Hematopoietic multipotent progenitor cell treated with erythropoietin and hydrocortisone succinate and interleukin-3 and kit ligand, for 6 days (in vitro differentiated cells): ENCODE measurements around the gene HIGD1A.
"Not testable (repeated sequence)": the region's sequence is repeated elsewhere in the genome, so short reads cannot be mapped to it uniquely, and the experiment has no call there.

Experiments
- DNase-seq: peaks from one replicate; pipeline ENCODE4 v3.0.0-alpha.2; 2015

Gene HIGD1A

DNA sequence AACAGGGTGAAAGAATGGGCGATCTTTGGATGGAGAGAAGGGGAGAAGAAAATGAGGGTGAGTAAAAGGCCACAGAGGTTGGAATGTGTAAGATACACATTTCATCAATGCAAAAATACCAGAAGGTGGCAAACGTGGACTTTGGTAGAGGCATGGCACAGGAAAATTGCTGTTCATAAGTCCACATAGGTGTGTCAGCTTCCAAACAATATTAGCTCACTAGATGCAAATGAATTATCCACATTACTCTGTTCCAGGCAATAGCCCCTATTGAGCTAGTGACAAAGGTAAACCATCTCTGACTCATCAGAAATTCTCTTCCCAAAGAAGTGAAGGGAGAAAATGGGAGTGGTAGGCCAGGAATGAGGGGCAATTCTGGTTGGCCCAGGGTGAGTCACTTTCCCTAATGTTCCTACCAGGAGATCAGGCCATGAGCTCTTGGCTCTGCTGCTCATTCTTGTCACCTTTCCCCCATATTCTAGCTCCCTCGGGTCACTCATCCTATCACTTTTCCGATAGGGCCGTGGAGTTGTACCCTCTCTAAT is 24.9 kb upstream of the HIGD1A start:
- DNase-seq, result no peak

DNA sequence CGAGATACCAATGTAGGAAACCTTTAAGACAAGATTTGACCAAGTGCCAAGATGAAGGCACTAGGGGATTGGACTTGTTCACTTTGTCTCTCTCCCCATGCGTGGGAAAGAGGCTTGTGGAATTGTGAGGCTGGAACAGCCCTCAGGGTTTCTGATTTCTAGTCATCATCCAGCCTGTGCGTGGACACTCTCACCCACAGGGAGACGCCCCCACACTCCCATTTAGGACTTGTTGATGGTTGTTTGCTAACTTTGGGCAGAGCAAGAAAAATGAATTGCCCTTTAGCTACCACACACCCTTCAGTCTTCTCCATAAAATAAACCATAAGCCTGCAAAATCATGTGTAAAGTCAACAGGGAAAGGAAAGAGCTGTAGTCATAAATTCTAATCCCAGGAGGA is 23.4 kb upstream of the HIGD1A start:
- no peak for DNase-seq

DNA sequence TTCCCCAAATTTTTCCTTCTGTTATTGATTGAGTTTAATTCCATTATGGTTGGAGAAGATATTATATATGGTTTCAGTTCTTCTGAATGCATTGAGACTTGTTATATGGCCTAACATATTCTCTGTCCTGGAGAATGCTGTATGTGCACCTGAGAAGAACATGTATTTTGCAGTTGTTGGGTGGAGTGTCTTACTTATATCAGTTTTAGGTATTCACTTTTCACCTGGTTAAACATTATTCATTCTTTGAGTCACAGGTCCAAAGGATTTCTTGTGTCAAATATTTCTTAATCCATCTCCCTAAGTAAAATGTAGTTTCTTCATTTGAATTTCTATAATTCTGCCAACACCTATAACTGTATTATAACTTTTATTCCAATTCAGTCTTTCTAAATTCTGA is 22.7 kb upstream of the HIGD1A start:
- DNase-seq, result no peak

DNA sequence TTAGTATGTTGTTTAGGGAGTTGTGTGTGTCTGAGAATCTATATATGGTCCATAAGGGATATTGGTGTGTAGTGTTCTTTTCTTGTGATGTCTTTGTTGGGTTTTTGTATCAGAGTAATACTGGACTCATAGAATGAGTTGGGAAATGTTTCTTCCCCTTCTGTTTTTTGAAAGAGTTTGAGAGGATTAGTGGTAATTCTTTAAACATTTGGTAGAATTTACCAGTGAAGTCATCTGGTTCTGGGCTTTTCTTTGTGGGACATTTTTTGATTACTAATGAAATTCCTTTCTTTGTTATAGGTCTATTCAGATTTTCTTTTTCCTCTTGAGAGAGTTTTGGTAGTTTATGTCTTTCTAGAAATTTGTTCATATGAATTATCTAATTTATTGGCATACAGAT is 21.9 kb upstream of the HIGD1A start:
- DNase-seq, result no peak

DNA sequence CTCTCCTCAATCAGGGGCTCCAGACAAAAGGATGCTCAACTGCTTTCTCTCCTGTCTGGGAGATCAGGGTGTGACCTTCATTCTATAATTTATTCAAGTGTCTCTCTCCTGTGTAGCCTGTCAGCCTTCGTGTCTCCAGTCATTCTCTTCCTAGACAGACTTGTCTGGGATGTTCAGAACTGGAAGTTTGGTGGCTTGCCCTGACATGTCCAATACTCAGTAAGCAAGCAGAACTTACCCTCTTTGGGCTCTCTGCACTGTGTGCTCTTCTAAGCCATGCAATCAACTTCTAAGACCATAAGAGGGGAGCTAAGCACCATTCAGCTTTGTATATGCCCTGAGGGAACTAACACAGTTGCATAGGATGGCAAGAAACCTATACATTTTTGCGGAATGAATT is 19.1 kb upstream of the HIGD1A start:
- no peak for DNase-seq

DNA sequence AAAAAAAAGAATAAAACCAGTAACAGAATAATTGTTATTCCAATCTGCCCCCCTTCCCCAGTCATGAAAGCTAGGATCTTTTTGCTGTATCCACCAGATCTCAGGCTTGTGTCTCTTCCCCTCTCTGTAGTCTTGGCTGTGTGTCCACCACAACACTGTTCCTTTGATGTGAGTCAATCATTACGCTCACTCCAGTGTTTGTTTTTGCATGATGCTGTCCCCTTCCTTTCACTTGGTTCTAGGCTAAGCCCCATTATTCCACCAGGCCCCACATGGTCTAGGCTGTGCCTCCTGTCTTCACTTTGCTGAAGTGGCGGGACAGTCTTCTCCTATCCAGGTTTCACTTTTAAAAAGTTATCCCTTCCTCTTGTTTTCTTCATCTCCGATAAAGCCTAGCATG is 18.5 kb upstream of the HIGD1A start:
- no peak for DNase-seq

DNA sequence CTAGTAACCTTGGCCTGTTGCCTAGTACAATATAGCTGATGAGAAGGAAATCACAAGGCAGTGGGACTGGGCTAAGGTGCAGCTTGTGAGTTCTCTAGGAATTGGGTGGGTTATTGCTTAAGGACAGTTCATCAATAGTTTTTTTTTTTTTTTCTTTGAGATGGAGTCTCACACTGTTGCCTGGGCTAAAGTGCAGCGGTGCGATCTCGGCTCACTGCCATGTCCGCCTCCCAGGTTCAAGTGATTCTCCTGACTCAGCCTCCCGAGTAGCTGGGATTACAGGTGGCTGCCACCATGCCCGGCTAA is 16.4 kb upstream of the HIGD1A start:
- DNase-seq, result no peak

DNA sequence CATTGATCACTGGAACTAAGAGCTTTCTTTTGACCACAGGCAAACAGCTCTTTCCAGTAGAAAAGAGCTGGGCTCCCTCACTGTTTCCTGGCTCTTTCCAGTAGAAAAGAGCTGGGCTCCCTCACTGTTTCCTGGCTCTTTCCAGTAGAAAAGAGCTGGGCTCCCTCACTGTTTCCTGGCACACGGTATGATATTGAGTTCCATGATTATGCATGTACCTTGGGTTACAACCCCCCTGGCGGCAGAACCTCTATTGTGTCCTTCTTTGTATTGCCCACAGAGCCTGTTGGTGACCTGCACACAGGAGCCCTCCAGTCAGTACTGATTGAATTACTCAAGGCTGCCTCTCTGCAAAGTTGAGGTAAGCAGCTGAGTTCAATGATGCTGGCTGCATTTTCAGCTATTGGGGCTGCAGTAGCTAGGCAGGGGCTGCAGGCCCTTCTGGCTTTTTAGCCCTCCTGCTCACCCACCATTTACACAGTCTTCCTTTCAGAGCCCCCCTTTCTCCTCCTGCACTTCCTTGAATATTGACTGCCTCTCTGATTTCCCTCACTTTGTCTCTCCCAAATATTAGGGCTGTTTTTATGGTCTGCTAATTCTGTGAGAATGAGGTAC is 15.2 kb upstream of the HIGD1A start:
- DNase-seq, result no peak

DNA sequence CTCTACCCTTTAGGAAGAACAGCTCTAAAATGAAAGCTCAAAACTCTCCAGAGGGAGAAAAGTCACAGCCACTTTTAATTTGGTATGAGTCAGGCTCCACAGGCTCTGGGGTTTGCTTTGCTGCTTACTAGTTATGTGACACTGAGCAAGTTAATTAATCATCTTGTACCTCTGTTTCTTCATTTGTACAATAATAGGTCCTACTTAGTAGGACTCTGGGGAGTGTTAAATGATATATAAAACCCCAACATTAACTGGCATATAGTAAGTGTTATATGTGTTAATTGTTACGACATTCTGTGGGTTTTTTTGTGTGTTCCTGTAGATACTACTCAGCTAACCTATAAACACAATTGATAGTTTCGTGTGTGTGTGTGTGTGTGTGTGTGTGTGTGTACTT is 11.5 kb upstream of the HIGD1A start:
- no peak for DNase-seq

DNA sequence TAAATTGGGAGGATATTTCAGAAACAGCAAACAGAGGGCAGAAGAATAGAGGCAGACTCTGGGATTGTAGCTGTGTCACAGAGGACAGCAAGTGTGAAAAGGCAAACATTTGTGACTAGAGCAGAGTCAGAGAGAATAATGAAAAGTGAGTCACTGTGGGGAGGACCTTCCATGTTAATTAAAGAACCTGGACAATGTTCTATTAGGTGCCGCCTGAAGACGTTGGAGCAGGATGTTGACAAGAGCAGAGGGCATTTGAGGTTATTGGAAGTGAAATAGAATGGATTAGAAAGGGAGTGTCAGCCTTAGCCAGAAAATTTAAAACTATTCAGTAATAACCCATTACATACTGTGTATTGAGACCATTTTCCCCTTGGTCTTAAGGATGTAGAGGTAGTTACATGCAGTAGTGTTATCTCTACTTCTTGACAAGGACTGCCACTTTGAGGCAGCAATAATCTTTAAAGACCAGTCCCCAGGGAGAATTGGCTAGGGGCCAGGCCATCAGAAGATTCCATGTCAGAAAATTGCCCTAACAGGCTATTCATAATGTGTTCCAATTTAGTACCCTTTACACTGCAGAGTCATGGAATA is 10.7 kb upstream of the HIGD1A start:
- peak; percentile 92 for DNase-seq

DNA sequence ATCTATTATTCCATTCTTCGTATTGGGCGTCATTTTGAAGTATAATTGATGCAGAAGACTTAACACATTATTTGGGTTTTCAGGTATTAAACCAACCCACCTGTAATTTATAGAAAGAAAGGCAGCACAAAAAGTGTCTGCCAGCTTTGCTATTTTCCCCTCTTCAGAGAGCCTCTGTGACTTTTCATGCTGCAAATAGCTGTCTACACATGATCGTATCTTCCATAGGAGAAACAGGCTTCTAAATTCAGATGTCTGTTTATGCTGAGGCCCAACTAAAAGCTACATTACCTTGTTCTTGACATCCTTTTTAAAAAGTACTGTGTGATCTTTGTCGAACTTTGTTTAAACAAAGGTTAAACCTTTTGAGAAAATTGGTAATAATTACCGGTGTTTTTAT is 10.0 kb upstream of the HIGD1A start:
- no peak for DNase-seq

DNA sequence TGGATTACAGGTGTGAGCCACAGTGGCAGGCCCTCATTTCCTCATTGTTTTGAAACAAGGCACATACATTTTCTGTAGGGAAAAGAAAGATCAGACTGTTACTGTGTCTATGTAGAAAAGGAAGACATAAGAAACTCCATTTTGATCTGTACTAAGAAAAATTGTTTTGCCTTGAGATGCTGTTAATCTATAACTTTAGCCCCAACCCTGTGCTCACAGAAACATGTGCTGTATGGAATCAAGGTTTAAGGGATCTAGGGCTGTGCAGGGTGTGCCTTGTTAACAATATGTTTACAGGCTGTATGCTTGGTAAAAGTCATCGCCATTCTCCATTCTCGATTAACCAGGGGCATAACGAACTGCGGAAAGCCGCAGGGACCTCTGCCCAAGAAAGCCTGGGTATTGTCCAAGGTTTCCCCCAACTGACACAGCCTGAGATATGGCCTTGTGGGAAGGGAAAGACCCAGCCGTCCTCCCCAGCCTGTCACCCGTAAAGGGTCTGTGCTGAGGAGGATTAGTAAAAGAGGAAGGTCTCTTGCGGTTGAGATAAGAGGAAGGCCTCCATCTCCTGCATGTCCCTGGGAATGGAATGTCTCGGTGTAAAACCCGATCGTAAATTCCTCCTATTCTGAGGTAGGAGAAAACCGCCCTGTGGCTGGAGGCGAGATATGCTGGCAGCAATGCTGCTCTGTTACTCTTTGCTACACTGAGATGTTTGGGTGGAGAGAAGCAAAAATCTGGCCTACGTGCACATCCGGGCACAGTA is 7.0 kb upstream of the HIGD1A start:
- DNase-seq, result peak; percentile 60

DNA sequence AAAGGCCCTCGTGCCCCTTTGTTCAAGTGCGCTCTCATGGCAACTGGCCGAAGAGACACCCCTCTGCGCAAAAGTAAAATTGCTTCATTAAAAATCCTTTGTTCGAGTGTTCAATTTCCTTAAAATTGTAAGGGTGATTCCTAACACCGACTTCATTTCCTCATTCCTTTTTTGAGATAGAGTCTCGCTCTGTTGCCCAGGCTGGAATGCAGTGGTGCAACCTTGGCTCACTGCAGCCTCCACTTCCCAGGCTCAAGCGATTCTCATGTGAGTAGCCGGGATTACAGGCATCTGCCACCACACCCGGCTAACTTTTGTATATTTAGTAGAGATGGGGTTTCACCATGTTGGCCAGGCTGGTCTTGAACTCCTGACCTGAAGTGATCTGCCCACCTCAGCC is 6.4 kb upstream of the HIGD1A start:
- not testable (repeated sequence) for DNase-seq

DNA sequence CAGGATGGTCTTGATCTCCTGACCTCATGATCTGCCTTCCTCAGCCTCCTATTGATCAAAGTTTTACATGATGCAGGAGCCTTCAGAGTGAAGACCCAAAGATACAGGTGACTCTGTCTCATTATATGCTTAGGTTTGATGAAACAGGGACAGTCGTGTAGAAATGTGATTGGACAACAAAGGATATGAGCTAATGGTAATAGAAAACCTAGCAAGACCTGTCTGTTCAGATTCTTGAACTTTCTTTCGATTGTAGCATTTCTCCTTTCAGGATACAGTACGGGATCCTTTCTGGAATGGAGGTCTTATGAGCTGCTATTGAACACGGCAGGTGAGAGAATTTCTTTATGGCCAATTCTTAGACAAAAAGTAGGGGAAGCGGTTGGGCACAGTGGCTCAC is 4.9 kb upstream of the HIGD1A start, which contains the start of gene ACKR2:
Gene ACKR2 (plus strand): TSS at position 244 of the 400 bp plus-strand sequence. CDS start 55,058 bp downstream, outside the sequence.
- no peak for DNase-seq

DNA sequence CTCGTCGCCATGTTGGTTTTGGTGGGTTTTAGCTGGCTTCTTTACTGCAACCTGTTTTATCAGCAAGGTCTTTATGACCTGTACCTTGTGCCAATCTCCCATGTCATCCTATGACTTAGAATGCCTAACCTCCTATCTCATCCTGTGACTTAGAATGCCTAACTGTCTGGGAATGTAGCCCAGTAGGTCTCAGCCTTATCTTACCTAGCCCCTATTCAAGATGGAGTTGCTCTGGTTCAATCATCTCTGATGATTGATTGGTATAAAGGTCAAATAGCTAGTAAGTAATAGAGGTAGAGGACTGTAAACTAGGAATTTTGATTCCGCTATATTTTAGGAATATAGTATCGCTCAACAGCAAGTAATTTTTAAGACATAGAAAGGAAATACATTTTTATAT is 3.6 kb upstream of the HIGD1A start:
- DNase-seq, result no peak

DNA sequence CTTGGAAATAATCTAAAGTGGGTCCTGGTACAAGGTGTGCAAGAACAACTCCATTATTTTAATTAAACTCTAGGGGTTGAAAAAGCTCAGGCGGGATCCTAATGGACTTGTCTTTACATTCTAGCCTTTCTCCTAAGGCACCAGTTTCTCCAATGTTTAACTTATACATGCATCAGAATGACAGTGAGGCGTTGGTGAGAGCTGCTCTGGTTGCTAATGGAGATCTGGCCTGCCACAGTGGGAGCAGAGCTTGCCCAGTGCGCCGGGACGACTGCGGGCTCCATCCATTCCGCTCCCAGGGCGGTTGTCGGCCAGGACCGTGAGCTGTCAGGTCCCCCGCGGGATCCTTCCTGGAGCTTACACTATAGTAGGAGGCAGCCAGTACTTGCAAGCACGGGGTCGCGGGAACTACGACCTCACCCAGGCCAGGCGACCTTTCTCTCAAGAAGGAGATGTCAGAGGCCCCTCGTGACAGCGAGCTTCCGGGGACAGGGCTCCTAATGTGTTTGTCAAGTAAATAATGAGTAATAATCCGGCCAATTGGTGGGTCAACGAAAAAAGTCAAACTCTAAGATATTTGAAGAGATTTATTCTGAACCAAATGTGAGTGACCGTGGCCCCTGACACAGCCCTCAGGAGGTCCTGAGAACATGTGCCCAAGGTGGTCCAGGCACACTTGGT is 991 bp upstream of the HIGD1A start:
- DNase-seq, result peak; percentile 26

DNA sequence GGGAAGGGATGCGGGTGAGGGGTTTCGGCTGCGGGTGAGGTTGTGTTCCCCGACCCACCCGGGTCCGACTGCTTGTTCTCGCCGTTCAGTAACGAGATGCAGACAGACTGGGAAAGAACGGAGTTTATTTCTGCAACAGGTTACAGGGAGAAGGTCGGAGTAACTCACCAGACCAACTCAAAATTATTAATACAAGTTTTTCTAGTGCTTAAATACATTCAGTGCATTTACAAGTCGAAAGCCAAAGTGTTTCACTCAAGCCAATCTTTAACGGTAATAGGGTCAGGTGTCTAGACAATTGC is 492 bp upstream of the HIGD1A start:
- DNase-seq, result no peak

DNA sequence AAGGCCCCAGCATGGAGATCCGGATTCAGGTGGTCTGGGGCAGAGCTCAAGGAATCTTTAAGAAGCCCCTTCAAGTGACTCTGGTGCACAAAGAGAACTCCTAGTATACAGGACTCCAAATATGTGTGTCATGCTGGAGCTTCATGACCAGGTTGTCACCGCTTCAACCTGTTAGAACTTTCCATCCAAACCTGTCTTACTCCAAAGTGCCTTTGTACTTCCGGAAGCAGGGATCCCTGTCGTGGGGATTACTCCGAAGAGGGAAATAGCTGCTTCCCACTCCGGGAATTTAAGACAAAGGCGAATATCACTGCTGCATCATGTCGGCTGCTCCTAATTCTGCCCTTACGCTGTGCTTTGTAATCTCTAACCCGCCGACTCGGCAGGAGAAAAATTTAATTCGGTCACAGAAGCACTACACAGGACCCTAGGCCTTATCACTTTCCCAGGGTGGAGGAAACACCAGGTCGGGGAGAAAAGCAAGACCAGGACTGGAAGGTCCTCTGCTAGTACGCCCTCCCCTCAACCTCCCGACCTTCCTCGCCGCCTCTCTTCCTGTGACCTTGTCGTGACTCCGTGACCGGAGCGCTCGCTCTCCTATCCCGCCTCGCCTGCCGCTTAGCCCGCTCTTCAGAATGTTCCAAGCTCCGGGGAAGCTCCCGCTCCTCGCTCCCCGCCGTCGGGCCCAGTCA is 730 bp downstream of the HIGD1A start:
- peak; percentile 74 for DNase-seq

DNA sequence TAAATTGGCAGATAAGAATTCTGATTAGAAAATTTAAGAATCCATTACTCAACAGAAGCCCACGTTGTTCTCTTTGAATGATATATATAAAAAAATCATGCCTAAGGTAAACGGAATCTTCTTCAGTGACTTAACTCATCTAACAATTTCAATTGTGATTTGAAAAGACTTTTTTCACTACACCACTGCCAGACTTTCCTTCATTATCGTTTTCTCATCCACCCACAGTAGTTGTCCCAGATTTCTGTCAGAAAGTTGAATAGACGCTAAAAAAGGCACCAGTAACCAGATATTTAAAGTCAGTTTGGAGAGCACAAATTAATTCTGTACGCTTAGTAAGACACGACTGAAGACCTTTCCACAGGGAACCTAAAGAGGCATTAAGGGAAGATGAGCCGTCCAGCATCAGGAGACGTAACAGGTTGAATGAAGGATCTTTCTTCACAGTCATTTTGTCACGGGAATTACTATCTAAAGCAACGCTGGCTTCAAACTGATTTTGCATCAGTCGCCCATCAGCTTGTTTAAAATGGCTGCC is 1.3 kb downstream of the HIGD1A start:
- no peak for DNase-seq

DNA sequence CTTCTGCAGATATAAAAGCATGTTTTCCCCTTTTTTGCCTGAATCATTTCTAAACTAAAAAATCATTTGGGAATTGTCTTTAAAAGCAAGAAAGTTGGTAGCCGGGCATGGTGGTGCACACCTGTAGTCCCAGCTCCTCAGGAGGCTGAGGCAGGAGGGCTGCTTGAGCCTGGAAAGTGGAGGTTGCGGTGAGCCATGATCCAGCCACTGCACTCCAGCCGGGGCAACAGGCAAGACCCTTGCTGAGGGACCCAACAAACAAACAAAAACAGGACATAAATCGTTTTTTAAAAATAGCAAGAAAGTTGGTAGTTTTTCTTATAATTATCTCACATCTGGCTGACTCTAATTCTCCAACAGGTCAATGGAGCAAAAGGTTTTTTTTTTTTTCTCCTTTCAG is 2.5 kb downstream of the HIGD1A start:
- DNase-seq, result no peak

DNA sequence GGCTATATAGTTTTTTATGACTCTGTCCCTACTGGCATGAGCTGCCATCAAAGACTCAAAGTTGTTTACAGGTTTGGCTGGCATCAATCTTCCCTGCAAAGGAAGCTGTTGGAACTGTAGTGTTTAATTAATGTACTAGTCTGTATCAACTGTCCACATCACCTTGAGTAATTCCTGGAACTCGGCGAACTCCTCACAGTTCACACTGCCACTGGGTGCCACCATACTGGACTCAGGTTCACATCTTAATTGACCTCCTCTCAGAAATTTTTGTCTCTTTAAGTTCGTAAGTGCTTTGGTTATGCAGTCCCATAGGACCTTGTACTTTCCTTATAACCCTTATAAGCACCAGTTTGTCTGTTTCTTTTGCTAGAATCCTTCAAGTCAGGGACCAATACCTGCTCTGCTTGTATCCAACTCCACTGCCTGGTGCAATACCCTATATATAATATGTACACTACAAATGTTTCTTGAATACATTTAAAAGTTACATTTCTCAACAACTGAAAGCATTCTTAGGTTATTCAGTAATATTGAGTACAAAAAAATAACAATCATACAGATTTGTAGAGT is 3.2 kb downstream of the HIGD1A start:
- DNase-seq, result no peak

DNA sequence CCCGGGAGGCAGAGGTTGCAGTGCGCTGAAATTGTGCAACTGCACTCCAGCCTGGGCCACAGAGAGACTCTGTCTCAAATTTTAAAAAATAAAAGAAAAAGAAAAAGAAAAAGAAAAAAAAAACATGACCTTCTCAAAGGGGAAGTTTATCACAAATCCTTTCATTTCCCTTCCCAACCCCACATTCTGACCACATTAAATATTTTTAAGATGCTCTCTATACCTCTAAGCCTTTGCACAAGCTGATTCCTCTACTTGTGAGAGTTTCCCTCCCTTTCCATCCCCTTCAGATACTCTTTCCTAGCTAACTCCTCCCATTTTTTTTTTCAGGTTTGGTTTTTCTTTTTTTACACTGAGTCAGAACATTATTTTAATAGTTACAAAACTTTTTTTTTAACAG is 4.0 kb downstream of the HIGD1A start:
- no peak for DNase-seq

DNA sequence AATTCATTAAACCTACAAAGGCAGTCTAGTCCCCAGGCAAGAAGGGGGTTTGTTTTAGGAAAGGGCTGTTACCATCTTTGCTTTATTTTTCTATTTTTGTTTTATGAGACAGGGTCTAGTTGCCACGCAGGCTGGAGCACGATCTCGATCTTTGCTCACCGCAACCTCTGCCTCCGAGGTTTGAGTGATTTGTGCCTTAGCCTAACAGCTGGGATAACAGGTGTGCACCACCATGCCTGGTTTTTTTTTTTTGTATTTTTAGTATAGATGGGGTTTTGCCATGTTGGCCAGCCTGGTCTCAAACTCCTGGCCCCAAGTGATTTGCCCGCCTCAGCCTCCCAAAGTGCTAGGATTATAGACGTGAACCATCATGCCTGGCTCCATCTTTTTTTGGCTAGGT is 4.9 kb downstream of the HIGD1A start:
- DNase-seq, result no peak
